T-helper 2 cell treated with Interferon-gamma antibody and Interleukin-4, amounts not matched to agents 5 μg/mL and 100 μg/mL, for 36 hours (primary cell): Measurements from ENCODE around the gene PRR13.
"Not testable (repeated sequence)": the region's sequence is repeated elsewhere in the genome, so short reads cannot be mapped to it uniquely, and the experiment has no call there.

Experiments
- DNase-seq: peaks from one replicate; pipeline ENCODE4 v3.0.0; 2021; ENCODE audit warnings: low spot score
- H3K27ac Mint-ChIP-seq: one replicate; pipeline ENCODE4 v1.8.0; 2021; ENCODE audit warnings: mild to moderate bottlenecking, mixed read lengths
- H3K27me3 Mint-ChIP-seq: one replicate; pipeline ENCODE4 v1.8.0; 2021; ENCODE audit warnings: low read depth, mixed read lengths
- H3K36me3 Mint-ChIP-seq: one replicate; pipeline ENCODE4 v1.8.0; 2021; ENCODE audit warnings: low read depth, mixed read lengths
- H3K4me1 Mint-ChIP-seq: one replicate; pipeline ENCODE4 v1.8.0; 2021; ENCODE audit warnings: low read depth, mixed read lengths
- H3K4me3 Mint-ChIP-seq: one replicate; pipeline ENCODE4 v1.8.0; 2022; ENCODE audit warnings: mild to moderate bottlenecking, moderate library complexity, mixed read lengths
- H3K9me3 Mint-ChIP-seq: one replicate; pipeline ENCODE4 v1.8.0; 2021; ENCODE audit warnings: mixed read lengths

Gene PRR13

DNA sequence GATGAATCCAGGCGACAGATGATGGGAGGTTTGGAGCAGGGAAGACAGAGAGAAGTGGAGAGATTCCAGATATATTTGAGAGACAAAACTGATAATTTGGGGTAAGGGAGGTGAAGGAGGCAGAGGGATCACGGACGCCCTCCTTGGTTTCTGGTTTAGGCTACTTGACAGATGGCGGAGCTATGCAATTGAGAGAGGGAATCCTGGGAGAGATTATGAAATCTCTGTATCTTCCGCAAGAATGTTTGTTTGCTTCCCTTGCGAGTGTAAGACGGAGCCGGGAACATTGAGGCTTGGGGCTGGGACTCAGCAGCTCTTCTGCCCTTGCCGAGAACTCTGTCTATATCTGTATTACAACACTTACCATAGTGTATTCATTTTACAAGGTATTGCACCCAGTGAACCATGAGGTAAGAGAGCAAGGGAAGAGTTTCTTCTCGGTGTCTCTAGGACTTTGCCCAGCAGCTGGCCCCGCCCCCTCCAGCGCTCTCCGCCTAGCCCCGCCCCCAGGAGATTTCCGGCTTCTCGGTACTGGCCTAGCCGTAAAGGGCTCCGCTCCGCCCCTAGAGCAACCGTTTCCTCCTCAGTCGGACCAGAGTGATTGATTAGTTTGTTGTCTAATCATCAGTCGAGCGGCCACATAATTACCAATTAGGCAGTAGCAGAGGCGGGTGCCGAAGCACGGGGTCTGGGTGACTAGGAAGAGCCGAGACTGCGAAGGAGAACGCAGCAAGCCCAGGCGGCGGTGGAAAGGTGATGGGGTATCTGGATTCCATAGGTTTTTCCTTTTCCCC, at the start of gene PRR13:
Gene PRR13 (plus strand): TSS at position 695 of the 794 bp plus-strand sequence. CDS start 981 bp downstream, outside the sequence.
- no peaks in the 10 kb centered on the region for H3K9me3 Mint-ChIP-seq
- peak within 1 kb of the TSS; percentile 92 for H3K27ac Mint-ChIP-seq
- peak within 1 kb of the TSS; percentile 98 for H3K4me3 Mint-ChIP-seq
- peaks cover 28% of the 10 kb centered on the region for H3K4me1 Mint-ChIP-seq
- no peaks in the 10 kb centered on the region for H3K27me3 Mint-ChIP-seq
- peak; percentile 95 for DNase-seq
- H3K36me3 Mint-ChIP-seq, result peaks cover 28% of the 10 kb centered on the region

DNA sequence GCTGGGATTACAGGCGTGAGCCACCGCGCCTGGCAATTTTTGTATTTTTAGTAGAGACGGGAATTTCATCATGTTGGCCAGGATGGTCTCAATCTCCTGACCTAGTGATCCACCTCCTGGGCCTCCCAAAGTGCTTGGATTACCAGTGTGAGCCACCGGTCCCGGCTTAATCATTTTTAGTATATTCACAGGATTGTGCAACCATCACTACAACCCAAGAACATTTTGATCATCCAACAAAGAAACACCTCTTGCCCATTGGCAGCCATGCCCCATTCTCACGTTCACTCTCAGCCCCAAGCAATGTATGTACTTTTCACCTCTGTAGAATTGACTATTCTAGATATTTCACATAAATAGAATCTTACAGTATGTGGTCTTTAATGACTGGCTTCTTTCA, 41.6 kb upstream of the PRR13 start:
- DNase-seq, result no peak
- H3K36me3 Mint-ChIP-seq, result peaks cover 17% of the 10 kb centered on the region
- H3K4me1 Mint-ChIP-seq, result peaks cover 5% of the 10 kb centered on the region
- no peaks in the 10 kb centered on the region for H3K9me3 Mint-ChIP-seq
- no peak overlapping the region for H3K27ac Mint-ChIP-seq
- H3K4me3 Mint-ChIP-seq, result no peak overlapping the region
- H3K27me3 Mint-ChIP-seq, result no peaks in the 10 kb centered on the region

GRCh38 chr12:53402351-53402750, 39.2 kb upstream of the PRR13 start:
- H3K36me3 Mint-ChIP-seq, result peaks cover 24% of the 10 kb centered on the region
- H3K27me3 Mint-ChIP-seq, H3K4me1 Mint-ChIP-seq, DNase-seq, H3K9me3 Mint-ChIP-seq, H3K4me3 Mint-ChIP-seq, H3K27ac Mint-ChIP-seq: not testable (repeated sequence)

GRCh38 chr12:53402871-53403270, 38.7 kb upstream of the PRR13 start:
- Mint-ChIP-seq H3K4me1 (peaks cover under 1% of the 10 kb centered on the region), H3K36me3 (peaks cover 23% of the 10 kb centered on the region), H3K4me3 (no peak overlapping the region), H3K9me3 (no peaks in the 10 kb centered on the region), H3K27ac (no peak overlapping the region), H3K27me3 (no peaks in the 10 kb centered on the region)
- no peak for DNase-seq

- no peak for DNase-seq
- Mint-ChIP-seq H3K9me3 (no peaks in the 10 kb centered on the region), H3K4me3 (no peak overlapping the region), H3K36me3 (peaks cover 36% of the 10 kb centered on the region), H3K27ac (no peak overlapping the region), H3K4me1 (peaks cover 18% of the 10 kb centered on the region), H3K27me3 (no peaks in the 10 kb centered on the region)
Measured at GRCh38 chr12:53410951-53411350, 30.6 kb upstream of the PRR13 start.

GRCh38 chr12:53413485-53414204, 27.9 kb upstream of the PRR13 start:
- DNase-seq, result no peak
- peaks cover 29% of the 10 kb centered on the region for H3K36me3 Mint-ChIP-seq
- peaks cover 21% of the 10 kb centered on the region for H3K4me1 Mint-ChIP-seq
- no peaks in the 10 kb centered on the region for H3K27me3 Mint-ChIP-seq
- no peak overlapping the region for H3K4me3 Mint-ChIP-seq
- H3K9me3 Mint-ChIP-seq, result no peaks in the 10 kb centered on the region
- no peak overlapping the region for H3K27ac Mint-ChIP-seq

GRCh38 chr12:53414756-53415417, 26.6 kb upstream of the PRR13 start:
- Mint-ChIP-seq H3K36me3 (peaks cover 23% of the 10 kb centered on the region), H3K27ac (no peak overlapping the region), H3K9me3 (no peaks in the 10 kb centered on the region), H3K4me1 (peaks cover 25% of the 10 kb centered on the region), H3K27me3 (no peaks in the 10 kb centered on the region), H3K4me3 (no peak overlapping the region)
- no peak for DNase-seq

- H3K36me3 Mint-ChIP-seq, result peaks cover 17% of the 10 kb centered on the region
- not testable (repeated sequence) for H3K4me3 Mint-ChIP-seq, DNase-seq, H3K27me3 Mint-ChIP-seq, H3K27ac Mint-ChIP-seq, H3K9me3 Mint-ChIP-seq
- H3K4me1 Mint-ChIP-seq, result peaks cover 25% of the 10 kb centered on the region
Measured at GRCh38 chr12:53415752-53416389, 25.7 kb upstream of the PRR13 start.

DNA sequence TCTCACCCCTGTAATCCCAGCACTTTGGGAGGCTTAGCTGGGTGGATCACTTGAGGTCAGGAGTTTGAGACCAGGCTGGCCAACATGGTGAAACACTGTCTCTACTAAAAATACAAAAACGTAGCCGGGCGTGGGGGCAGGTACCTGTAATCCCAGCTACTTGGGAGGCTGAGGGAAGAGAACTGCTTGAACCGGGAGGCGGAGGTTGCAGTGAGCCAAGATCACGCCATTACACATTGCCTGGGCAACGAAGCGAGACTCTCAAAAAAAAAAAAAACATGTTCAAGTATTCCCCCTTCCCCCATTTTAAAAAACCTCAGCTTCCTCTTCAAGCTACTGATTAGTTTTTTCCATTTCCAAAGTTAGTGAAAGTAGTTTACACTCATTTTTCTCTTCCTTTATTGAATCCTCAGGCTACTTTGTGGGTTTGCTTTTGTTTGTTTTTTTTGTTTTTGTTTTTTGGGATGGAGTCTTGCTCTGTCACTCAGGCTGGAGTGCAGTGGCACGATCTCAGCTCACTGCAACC, 24.2 kb upstream of the PRR13 start:
- H3K9me3 Mint-ChIP-seq, H3K4me3 Mint-ChIP-seq, H3K27me3 Mint-ChIP-seq, H3K36me3 Mint-ChIP-seq, DNase-seq: not testable (repeated sequence)
- peaks cover 23% of the 10 kb centered on the region for H3K4me1 Mint-ChIP-seq
- peak overlapping the region; percentile 74 for H3K27ac Mint-ChIP-seq

GRCh38 chr12:53418221-53418620, 23.3 kb upstream of the PRR13 start:
- Mint-ChIP-seq H3K4me3 (no peak overlapping the region), H3K27ac (no peak overlapping the region), H3K36me3 (peaks cover 2% of the 10 kb centered on the region), H3K4me1 (peaks cover 15% of the 10 kb centered on the region), H3K27me3 (no peaks in the 10 kb centered on the region), H3K9me3 (no peaks in the 10 kb centered on the region)
- DNase-seq, result no peak

GRCh38 chr12:53419756-53420155, 21.8 kb upstream of the PRR13 start:
- Mint-ChIP-seq H3K27me3 (no peaks in the 10 kb centered on the region), H3K4me1 (peaks cover 13% of the 10 kb centered on the region), H3K27ac (peak overlapping the region; percentile 7), H3K4me3 (no peak overlapping the region), H3K9me3 (no peaks in the 10 kb centered on the region), H3K36me3 (no peaks in the 10 kb centered on the region)
- no peak for DNase-seq

GRCh38 chr12:53422247-53422646, 19.3 kb upstream of the PRR13 start:
- not testable (repeated sequence) for H3K36me3 Mint-ChIP-seq, H3K27me3 Mint-ChIP-seq, DNase-seq, H3K27ac Mint-ChIP-seq, H3K9me3 Mint-ChIP-seq, H3K4me3 Mint-ChIP-seq
- H3K4me1 Mint-ChIP-seq, result peaks cover 13% of the 10 kb centered on the region

DNA sequence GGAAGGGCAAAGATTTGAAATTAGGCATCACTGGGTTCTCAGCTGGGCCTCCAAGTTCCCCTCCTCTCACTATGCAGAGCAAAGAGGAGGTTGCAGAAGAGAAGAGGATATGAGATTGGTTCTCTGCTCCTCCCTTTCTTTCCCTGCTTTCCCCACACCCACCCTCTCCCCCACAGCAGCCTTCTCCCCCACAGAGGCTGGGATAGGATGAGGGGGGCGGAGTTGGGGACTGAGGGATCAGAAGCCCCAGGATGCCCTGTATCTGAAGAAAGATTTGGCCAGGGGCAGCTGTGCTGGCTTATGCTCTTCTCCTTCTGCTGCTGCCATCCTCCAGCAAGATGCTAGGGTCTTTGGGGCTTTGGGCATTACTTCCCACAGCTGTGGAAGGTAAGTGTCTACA, 17.9 kb upstream of the PRR13 start, which contains the start of gene AMHR2:
Gene AMHR2 (plus strand): TSS at position 259 of the 400 bp plus-strand sequence. CDS start 80 bp downstream, at position 339.
- no peaks in the 10 kb centered on the region for H3K9me3 Mint-ChIP-seq
- no peak for DNase-seq
- no peak within 1 kb of the TSS for H3K27ac Mint-ChIP-seq
- H3K36me3 Mint-ChIP-seq, result no peaks in the 10 kb centered on the region
- H3K27me3 Mint-ChIP-seq, result no peaks in the 10 kb centered on the region
- peaks cover 10% of the 10 kb centered on the region for H3K4me1 Mint-ChIP-seq
- no peak within 1 kb of the TSS for H3K4me3 Mint-ChIP-seq
